HEK293 (cell line): ENCODE results near the gene PPOX.
A peak's percentile ranks its signal among the peaks of the same experiment; 100 is the strongest.

ENCODE experiments used
- CTCF ChIA-PET: fragments of 350-600 bp; formaldehyde crosslinking; extraction: SDS; loops from one replicate; lab custom pipeline; 2021; ENCODE audit warnings: antibody characterized with exemption; lab: Yijun Ruan, JAX
- POLR2A ChIA-PET: fragments of 300-600 bp; formaldehyde crosslinking; extraction: SDS; loops from one replicate; lab custom pipeline; 2020; ENCODE audit warnings: antibody characterized with exemption, inconsistent platforms; lab: Yijun Ruan, JAX
- H3K27ac ChIP-seq: fragments of 200-500 bp; sonication (Bioruptor generic); 2 replicates; pipeline ENCODE4 v1.5.1; 2014; ENCODE audit warnings: low read depth, low read length, control low read depth, inconsistent platforms; ENCODE audit errors: extremely low read depth
- H3K36me3 ChIP-seq, 2 experiments: fragments of 200-500 bp in 1 of 2; sonication (Bioruptor generic) in 1 of 2; 1 replicate in 1 of 2; 2 replicates in 1 of 2; pipeline ENCODE4 v1.5.1; 2014 to 2017; ENCODE audit warnings: inconsistent platforms in 2 of 2, low read length in 2 of 2; ENCODE audit not compliant: control insufficient read depth in 2 of 2, insufficient read depth in 1 of 2
- H3K4me1 ChIP-seq: fragments of 200-500 bp; sonication (Bioruptor generic); 2 replicates; pipeline ENCODE4 v1.5.1; 2014; ENCODE audit warnings: mild to moderate bottlenecking, low read length, inconsistent platforms; ENCODE audit not compliant: control insufficient read depth, insufficient read depth
- H3K4me3 ChIP-seq: 2 replicates; pipeline ENCODE4 v1.5.1; 2011; ENCODE audit warnings: low read depth, mild to moderate bottlenecking, control low read depth, low read length, moderate library complexity
- H3K9me3 ChIP-seq: fragments of 200-500 bp; sonication (Bioruptor generic); 2 replicates; pipeline ENCODE4 v1.5.1; 2014; ENCODE audit warnings: low read depth, low read length, inconsistent platforms; ENCODE audit not compliant: control insufficient read depth, insufficient read depth
- CTCF ChIP-seq: fragments of 450-650 bp; formaldehyde crosslinking; IDR thresholded peaks from 2 replicates; pipeline ENCODE4 v1.5.1; 2016; ENCODE audit warnings: missing biosample characterization, missing genetic modification characterization
- GFI1B ChIP-seq: fragments of 450-650 bp; formaldehyde crosslinking; IDR thresholded peaks from 2 replicates; pipeline ENCODE4 v1.5.1; 2016; ENCODE audit warnings: missing biosample characterization, missing genetic modification characterization
- HOXD13 ChIP-seq: sonication (generic); formaldehyde crosslinking; IDR thresholded peaks from 2 replicates; pipeline ENCODE4 v1.8.0; 2022; ENCODE audit warnings: missing genetic modification reagents, borderline replicate concordance
- KLF10 ChIP-seq: fragments of 450-650 bp; IDR thresholded peaks from 2 replicates; pipeline ENCODE4 v1.5.1; 2018; ENCODE audit warnings: missing biosample characterization, mild to moderate bottlenecking, missing genetic modification characterization
- SP3 ChIP-seq: fragments of 450-650 bp; formaldehyde crosslinking; IDR thresholded peaks from 2 replicates; pipeline ENCODE4 v1.5.1; 2016; ENCODE audit warnings: missing biosample characterization, missing genetic modification characterization
- ZNF146 ChIP-seq: fragments of 450-650 bp; formaldehyde crosslinking; IDR thresholded peaks from 2 replicates; pipeline ENCODE4 v1.5.1; 2016; ENCODE audit warnings: missing biosample characterization, missing genetic modification characterization
- ZNF362 ChIP-seq: fragments of 450-650 bp; formaldehyde crosslinking; IDR thresholded peaks from 2 replicates; pipeline ENCODE4 v1.5.1; 2016; ENCODE audit warnings: missing biosample characterization, missing genetic modification characterization
- ZNF394 ChIP-seq: fragments of 450-650 bp; formaldehyde crosslinking; IDR thresholded peaks from 2 replicates; pipeline ENCODE4 v1.5.1; 2016; ENCODE audit warnings: missing biosample characterization, missing genetic modification characterization, mild to moderate bottlenecking, moderate library complexity, borderline replicate concordance
- ZNF416 ChIP-seq: fragments of 450-650 bp; formaldehyde crosslinking; IDR thresholded peaks from 2 replicates; pipeline ENCODE4 v1.5.1; 2016; ENCODE audit warnings: missing biosample characterization, missing genetic modification characterization
- ZNF426 ChIP-seq: fragments of 450-650 bp; formaldehyde crosslinking; IDR thresholded peaks from 2 replicates; pipeline ENCODE4 v1.5.1; 2017; ENCODE audit warnings: missing biosample characterization, missing genetic modification characterization, mild to moderate bottlenecking, inconsistent platforms, moderate library complexity
- ZNF521 ChIP-seq: fragments of 450-650 bp; formaldehyde crosslinking; IDR thresholded peaks from 2 replicates; pipeline ENCODE4 v1.5.1; 2017; ENCODE audit warnings: missing biosample characterization, mild to moderate bottlenecking, missing genetic modification characterization
- ZNF621 ChIP-seq: fragments of 450-650 bp; formaldehyde crosslinking; IDR thresholded peaks from 2 replicates; pipeline ENCODE4 v1.5.1; 2017; ENCODE audit warnings: missing biosample characterization, missing genetic modification characterization
- ZNF654 ChIP-seq: fragments of 450-650 bp; formaldehyde crosslinking; IDR thresholded peaks from 2 replicates; pipeline ENCODE4 v1.5.1; 2016; ENCODE audit warnings: low read depth, missing biosample characterization, missing genetic modification characterization
- ZNF660 ChIP-seq: fragments of 450-650 bp; IDR thresholded peaks from 2 replicates; pipeline ENCODE4 v1.5.1; 2018; ENCODE audit warnings: missing biosample characterization, mild to moderate bottlenecking, missing genetic modification characterization
- ZSCAN16 ChIP-seq: fragments of 450-650 bp; formaldehyde crosslinking; IDR thresholded peaks from 2 replicates; pipeline ENCODE4 v1.5.1; 2016; ENCODE audit warnings: missing biosample characterization, missing genetic modification characterization
- ZSCAN30 ChIP-seq: fragments of 450-650 bp; IDR thresholded peaks from 2 replicates; pipeline ENCODE4 v1.5.1; 2018; ENCODE audit warnings: missing biosample characterization, mild to moderate bottlenecking, missing genetic modification characterization, moderate library complexity

Gene PPOX

GRCh38 chr1:161133220-161133740 is 32.9 kb upstream of the PPOX start (continued):
- TF ChIP-seq GFI1B (tag by site-specific recombination), result no peak
- TF ChIP-seq ZNF416 (tag by site-specific recombination), result no peak
- no peak for TF ChIP-seq ZNF146 (tag by site-specific recombination)
- TF ChIP-seq KLF10 (tag by site-specific recombination), result no peak
- no peak for TF ChIP-seq ZSCAN16 (tag by site-specific recombination)

- CTCF ChIA-PET, result interaction anchor here (0.6 to 3.2 kb wide), 8 partner anchors 9 to 295 kb away, joined by 3 to 21 read pairs (median 4); partner anchors contain the start of gene KLHDC9
- no peak for TF ChIP-seq KLF10 (tag by site-specific recombination)
- TF ChIP-seq, all 188 proteins: peak for 0
- POLR2A ChIA-PET, result interaction anchor here (0.5 to 1.3 kb wide), 3 partner anchors 15 to 21 kb away, joined by 3 to 4 read pairs (median 3); partner anchors contain the start of genes NIT1 and PFDN2
- Histone ChIP-seq H3K4me1 (no peaks in the 10 kb centered on the region), H3K27ac (no peak overlapping the region), H3K9me3 (no peaks in the 10 kb centered on the region), H3K4me3 (no peak overlapping the region), H3K36me3 (peaks cover 0 to 7% of the 10 kb centered on the region in 2 experiments; a peak in 2 of 3 replicates)
Measured at GRCh38 chr1:161137881-161138280, 28.3 kb upstream of the PPOX start.

- no peak for TF ChIP-seq ZSCAN30 (tag by site-specific recombination)
- no peak for TF ChIP-seq HOXD13 (CRISPR knock-in tag)
- TF ChIP-seq ZSCAN16 (tag by site-specific recombination), result no peak
- no peak for TF ChIP-seq CTCF (tag by site-specific recombination)
- TF ChIP-seq, all 188 proteins: peak for 0
- H3K4me3 ChIP-seq, result no peak overlapping the region
- H3K9me3 ChIP-seq, result no peaks in the 10 kb centered on the region
- H3K4me1 ChIP-seq, result no peaks in the 10 kb centered on the region
- ChIA-PET CTCF (interaction anchor here (0.6 to 3.2 kb wide), 12 partner anchors 9 to 296 kb away, joined by 3 to 21 read pairs (median 4); partner anchors contain the start of gene KLHDC9), POLR2A (interaction anchor here (1.1 kb wide), 1 partner anchor 21 kb away, joined by 3 read pairs; the partner anchor contains the start of genes NIT1 and PFDN2)
- peaks cover 0 to 7% of the 10 kb centered on the region in 2 experiments; a peak in 2 of 3 replicates for H3K36me3 ChIP-seq
- H3K27ac ChIP-seq, result no peak overlapping the region
Measured at GRCh38 chr1:161138431-161138830, 27.8 kb upstream of the PPOX start.

GRCh38 chr1:161139766-161140165 is 26.5 kb upstream of the PPOX start:
- H3K4me3 ChIP-seq, result no peak overlapping the region
- H3K27ac ChIP-seq, result no peak overlapping the region
- ChIA-PET CTCF (interaction anchor here (0.6 to 2.0 kb wide), 5 partner anchors 10 to 248 kb away, joined by 3 to 8 read pairs (median 6); partner anchors contain the start of gene KLHDC9), POLR2A (no interaction called here)
- no peaks in the 10 kb centered on the region for H3K4me1 ChIP-seq
- H3K36me3 ChIP-seq, result peaks cover 0 to 7% of the 10 kb centered on the region in 2 experiments; a peak in 2 of 3 replicates
- no peaks in the 10 kb centered on the region for H3K9me3 ChIP-seq
- TF ChIP-seq ZNF654 (peak; percentile 36; the same call in 1 of the 2 replicates), ZNF660 (tag by site-specific recombination) (peak; percentile 45; the same call in 1 of the 2 replicates), ZNF521 (tag by site-specific recombination) (no peak)

GRCh38 chr1:161140755-161141400 is 25.3 kb upstream of the PPOX start:
- no peaks in the 10 kb centered on the region for H3K9me3 ChIP-seq
- no peak overlapping the region for H3K27ac ChIP-seq
- H3K4me3 ChIP-seq, result no peak overlapping the region
- peaks cover 0 to 4% of the 10 kb centered on the region in 2 experiments; a peak in 2 of 3 replicates for H3K36me3 ChIP-seq
- no peaks in the 10 kb centered on the region for H3K4me1 ChIP-seq
- CTCF ChIA-PET, result interaction anchor here (0.6 to 1.1 kb wide), 5 partner anchors 14 to 249 kb away, joined by 3 to 4 read pairs (median 3); partner anchors contain the start of genes NIT1 and PFDN2
- POLR2A ChIA-PET, result interaction anchor here (1.6 to 1.9 kb wide), 2 partner anchors 8 to 13 kb away, joined by 8 to 12 read pairs; partner anchors contain the start of genes DEDD and UFC1
- TF ChIP-seq ZNF426 (tag by site-specific recombination) (peak; percentile 48), ZNF362 (tag by site-specific recombination) (no peak), SP3 (tag by site-specific recombination) (no peak), ZNF621 (tag by site-specific recombination) (no peak), ZNF394 (tag by site-specific recombination) (peak; percentile 53; the same call in 1 of the 2 replicates)
